Measurements from ENCODE around the gene ESR1.

The ESR1 gene

GRCh38 chr6:151796842-151797530, 10.5 kb upstream of the ESR1 start:
- no peaks in the 10 kb centered on the region for H3K36me3 ChIP-seq (ENCODE audit: control insufficient read depth, insufficient read depth, low read length)
- H3K9ac ChIP-seq (ENCODE audit: low read length) = no peak overlapping the region

GRCh38 chr6:151803743-151804142, 3.7 kb upstream of the ESR1 start:
- no peak overlapping the region for H3K4me3 ChIP-seq (ENCODE audit: low read length)
- peaks cover 24% of the 10 kb centered on the region for H3K27me3 ChIP-seq (ENCODE audit: control insufficient read depth, insufficient read depth, low read length)
- peaks cover 7% of the 10 kb centered on the region for H3K4me1 ChIP-seq (ENCODE audit: control insufficient read depth, insufficient read depth, low read length)
- no peaks in the 10 kb centered on the region for H3K36me3 ChIP-seq (ENCODE audit: control insufficient read depth, insufficient read depth, low read length)
- no peaks in the 10 kb centered on the region for H3K9me3 ChIP-seq (ENCODE audit: control insufficient read depth, low read length)
- H3K9ac ChIP-seq (ENCODE audit: low read length) = no peak overlapping the region

More at GRCh38 chr6:151796842-151797530, 10.5 kb upstream of the ESR1 start:
- Histone ChIP-seq H3K4me3 (ENCODE audit: low read length) (no peak overlapping the region), H3K27me3 (ENCODE audit: control insufficient read depth, insufficient read depth, low read length) (peaks cover 3% of the 10 kb centered on the region), H3K9me3 (ENCODE audit: control insufficient read depth, low read length) (no peaks in the 10 kb centered on the region), H3K4me1 (ENCODE audit: control insufficient read depth, insufficient read depth, low read length) (no peaks in the 10 kb centered on the region)

- Histone ChIP-seq H3K9me3 (ENCODE audit: control insufficient read depth, low read length) (no peaks in the 10 kb centered on the region), H3K4me3 (ENCODE audit: low read length) (no peak overlapping the region), H3K4me1 (ENCODE audit: control insufficient read depth, insufficient read depth, low read length) (peaks cover 7% of the 10 kb centered on the region), H3K27me3 (ENCODE audit: control insufficient read depth, insufficient read depth, low read length) (peaks cover 30% of the 10 kb centered on the region), H3K36me3 (ENCODE audit: control insufficient read depth, insufficient read depth, low read length) (no peaks in the 10 kb centered on the region), H3K9ac (ENCODE audit: low read length) (no peak overlapping the region)
Measured at GRCh38 chr6:151804585-151805285, 2.7 kb upstream of the ESR1 start.

- no peaks in the 10 kb centered on the region for H3K9me3 ChIP-seq (ENCODE audit: control insufficient read depth, low read length)
- no peaks in the 10 kb centered on the region for H3K36me3 ChIP-seq (ENCODE audit: control insufficient read depth, insufficient read depth, low read length)
- no peak overlapping the region for H3K9ac ChIP-seq (ENCODE audit: low read length)
- H3K27me3 ChIP-seq (ENCODE audit: control insufficient read depth, insufficient read depth, low read length) = peaks cover 36% of the 10 kb centered on the region
- H3K4me3 ChIP-seq (ENCODE audit: low read length) = no peak overlapping the region
- peaks cover 7% of the 10 kb centered on the region for H3K4me1 ChIP-seq (ENCODE audit: control insufficient read depth, insufficient read depth, low read length)
Measured at GRCh38 chr6:151805286-151805840, 2.1 kb upstream of the ESR1 start.

- H3K9ac ChIP-seq (ENCODE audit: low read length) = no peak overlapping the region
- peaks cover 39% of the 10 kb centered on the region for H3K27me3 ChIP-seq (ENCODE audit: control insufficient read depth, insufficient read depth, low read length)
- peaks cover 7% of the 10 kb centered on the region for H3K4me1 ChIP-seq (ENCODE audit: control insufficient read depth, insufficient read depth, low read length)
- H3K4me3 ChIP-seq (ENCODE audit: low read length) = no peak overlapping the region
- no peaks in the 10 kb centered on the region for H3K9me3 ChIP-seq (ENCODE audit: control insufficient read depth, low read length)
- no peaks in the 10 kb centered on the region for H3K36me3 ChIP-seq (ENCODE audit: control insufficient read depth, insufficient read depth, low read length)
Measured at GRCh38 chr6:151806757-151807512, 547 bp upstream of the ESR1 start.

GRCh38 chr6:151808371-151809241, 1.1 kb downstream of the ESR1 start:
- Histone ChIP-seq H3K9ac (ENCODE audit: low read length) (no peak overlapping the region), H3K36me3 (ENCODE audit: control insufficient read depth, insufficient read depth, low read length) (no peaks in the 10 kb centered on the region), H3K9me3 (ENCODE audit: control insufficient read depth, low read length) (no peaks in the 10 kb centered on the region), H3K4me1 (ENCODE audit: control insufficient read depth, insufficient read depth, low read length) (peaks cover 7% of the 10 kb centered on the region), H3K27me3 (ENCODE audit: control insufficient read depth, insufficient read depth, low read length) (peaks cover 39% of the 10 kb centered on the region), H3K4me3 (ENCODE audit: low read length) (no peak overlapping the region)

GRCh38 chr6:151811081-151811480, 3.6 kb downstream of the ESR1 start:
- Histone ChIP-seq H3K27me3 (ENCODE audit: control insufficient read depth, insufficient read depth, low read length) (peaks cover 39% of the 10 kb centered on the region), H3K4me3 (ENCODE audit: low read length) (no peak overlapping the region), H3K9me3 (ENCODE audit: control insufficient read depth, low read length) (no peaks in the 10 kb centered on the region), H3K9ac (ENCODE audit: low read length) (no peak overlapping the region), H3K4me1 (ENCODE audit: control insufficient read depth, insufficient read depth, low read length) (peaks cover 7% of the 10 kb centered on the region), H3K36me3 (ENCODE audit: control insufficient read depth, insufficient read depth, low read length) (no peaks in the 10 kb centered on the region)

- no peak overlapping the region for H3K4me3 ChIP-seq (ENCODE audit: low read length)
- peaks cover 17% of the 10 kb centered on the region for H3K27me3 ChIP-seq (ENCODE audit: control insufficient read depth, insufficient read depth, low read length)
- H3K9ac ChIP-seq (ENCODE audit: low read length) = no peak overlapping the region
- no peaks in the 10 kb centered on the region for H3K4me1 ChIP-seq (ENCODE audit: control insufficient read depth, insufficient read depth, low read length)
- no peaks in the 10 kb centered on the region for H3K36me3 ChIP-seq (ENCODE audit: control insufficient read depth, insufficient read depth, low read length)
- H3K9me3 ChIP-seq (ENCODE audit: control insufficient read depth, low read length) = no peaks in the 10 kb centered on the region
Measured at GRCh38 chr6:151813858-151814257, 6.4 kb downstream of the ESR1 start.

- Histone ChIP-seq H3K27me3 (ENCODE audit: control insufficient read depth, insufficient read depth, low read length) (peaks cover 10% of the 10 kb centered on the region), H3K36me3 (ENCODE audit: control insufficient read depth, insufficient read depth, low read length) (no peaks in the 10 kb centered on the region), H3K4me3 (ENCODE audit: low read length) (no peak overlapping the region), H3K9me3 (ENCODE audit: control insufficient read depth, low read length) (no peaks in the 10 kb centered on the region), H3K4me1 (ENCODE audit: control insufficient read depth, insufficient read depth, low read length) (no peaks in the 10 kb centered on the region), H3K9ac (ENCODE audit: low read length) (no peak overlapping the region)
Measured at GRCh38 chr6:151814614-151815013, 7.1 kb downstream of the ESR1 start.

- no peak overlapping the region for H3K9ac ChIP-seq (ENCODE audit: low read length)
- H3K4me3 ChIP-seq (ENCODE audit: low read length) = no peak overlapping the region
- no peaks in the 10 kb centered on the region for H3K36me3 ChIP-seq (ENCODE audit: control insufficient read depth, insufficient read depth, low read length)
- no peaks in the 10 kb centered on the region for H3K9me3 ChIP-seq (ENCODE audit: control insufficient read depth, low read length)
- H3K4me1 ChIP-seq (ENCODE audit: control insufficient read depth, insufficient read depth, low read length) = no peaks in the 10 kb centered on the region
- no peaks in the 10 kb centered on the region for H3K27me3 ChIP-seq (ENCODE audit: control insufficient read depth, insufficient read depth, low read length)
Measured at GRCh38 chr6:151822252-151823111, 15.0 kb downstream of the ESR1 start.

Measured in mucosa of stomach (tissue), 1 donor.